NCI-H2029 (cell line): ENCODE measurements around the gene RPL13A.
A peak's percentile ranks its signal among the peaks of the same experiment; 100 is the strongest.
"Not testable (repeated sequence)": the region's sequence is repeated elsewhere in the genome, so short reads cannot be mapped to it uniquely, and the experiment has no call there.

Source experiments
- DNase-seq: peaks from one replicate; lab custom pipeline; 2025; lab: John Stamatoyannopoulos, UW

The RPL13A gene

DNA sequence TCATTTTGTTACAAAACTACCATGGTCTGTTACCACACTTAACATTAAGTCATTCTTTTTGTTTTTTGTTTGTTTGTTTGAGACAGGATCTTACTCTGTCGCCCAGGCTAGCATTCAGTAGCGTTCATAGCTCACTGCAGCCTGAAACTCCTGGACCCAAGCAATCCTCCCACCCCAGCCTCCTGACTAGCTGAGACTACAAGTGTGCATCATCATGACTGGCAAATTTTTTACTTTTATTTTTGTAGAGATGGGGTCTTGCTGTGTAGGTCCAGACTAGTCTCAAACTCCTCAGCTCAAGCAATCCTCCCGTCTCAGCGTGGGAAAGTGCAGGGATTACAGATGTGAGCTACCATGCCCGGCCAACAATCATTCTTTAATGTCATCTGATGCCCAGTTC, 31.1 kb upstream of the RPL13A start:
- no peak for DNase-seq

DNA sequence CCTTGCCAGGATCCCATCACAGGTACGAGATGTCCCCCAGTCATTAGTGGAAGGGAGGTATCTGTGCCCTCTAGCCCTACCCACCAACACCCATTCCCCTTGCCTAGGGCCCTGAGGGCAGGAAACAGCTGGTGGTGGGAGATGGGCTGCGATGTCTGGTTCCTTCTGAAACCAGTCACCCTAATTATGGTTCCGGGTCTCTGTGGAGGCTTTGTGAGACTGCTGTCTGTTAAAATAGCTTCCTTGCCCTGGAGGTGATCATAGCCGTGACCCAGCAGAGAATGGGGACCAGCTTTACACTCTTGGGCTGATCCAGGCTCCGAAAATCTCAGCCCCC, 28.9 kb upstream of the RPL13A start:
- no peak for DNase-seq

DNA sequence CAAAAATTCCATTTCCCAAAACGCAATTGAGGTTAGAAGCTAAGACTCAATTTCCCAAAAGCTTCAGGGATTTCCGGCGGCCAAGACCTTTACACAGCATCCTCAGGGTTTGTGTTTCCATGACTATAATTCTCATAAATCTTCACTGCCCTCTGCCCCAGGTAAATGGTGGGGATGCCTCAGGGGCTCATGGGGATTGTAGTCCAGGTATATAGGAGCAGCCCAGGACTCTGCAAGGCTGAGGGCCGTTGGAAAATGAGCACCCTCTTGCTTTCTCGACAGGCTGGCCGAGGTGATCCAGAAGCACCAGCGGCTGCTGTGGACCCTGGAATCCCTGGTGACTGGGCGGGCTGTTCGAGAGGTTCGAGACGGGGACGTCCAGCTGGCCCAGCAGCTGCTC, 28.0 kb upstream of the RPL13A start:
- DNase-seq = no peak

DNA sequence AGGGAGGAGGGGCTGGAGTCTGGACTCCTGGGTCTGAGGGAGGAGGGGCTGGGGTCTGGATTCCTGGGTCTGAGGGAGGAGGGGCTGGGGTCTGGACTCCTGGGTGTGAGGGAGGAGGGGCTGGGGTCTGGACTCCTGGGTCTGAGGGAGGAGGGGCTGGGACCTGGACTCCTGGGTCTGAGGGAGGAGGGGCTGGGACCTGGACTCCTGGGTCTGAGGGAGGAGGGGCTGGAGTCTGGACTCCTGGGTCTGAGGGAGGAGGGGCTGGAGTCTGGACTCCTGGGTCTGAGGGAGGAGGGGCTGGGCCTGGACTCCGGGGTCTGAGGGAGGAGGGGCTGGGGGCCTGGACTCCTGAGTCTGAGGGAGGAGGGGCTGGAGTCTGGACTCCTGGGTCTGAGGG, 26.3 kb upstream of the RPL13A start:
- not testable (repeated sequence) for DNase-seq

- DNase-seq = no peak
Measured at GRCh38 chr19:49461656-49462055, 25.8 kb upstream of the RPL13A start.

GRCh38 chr19:49462492-49462891, 24.9 kb upstream of the RPL13A start:
- no peak for DNase-seq

GRCh38 chr19:49463960-49464740, 23.3 kb upstream of the RPL13A start:
- DNase-seq = no peak

DNA sequence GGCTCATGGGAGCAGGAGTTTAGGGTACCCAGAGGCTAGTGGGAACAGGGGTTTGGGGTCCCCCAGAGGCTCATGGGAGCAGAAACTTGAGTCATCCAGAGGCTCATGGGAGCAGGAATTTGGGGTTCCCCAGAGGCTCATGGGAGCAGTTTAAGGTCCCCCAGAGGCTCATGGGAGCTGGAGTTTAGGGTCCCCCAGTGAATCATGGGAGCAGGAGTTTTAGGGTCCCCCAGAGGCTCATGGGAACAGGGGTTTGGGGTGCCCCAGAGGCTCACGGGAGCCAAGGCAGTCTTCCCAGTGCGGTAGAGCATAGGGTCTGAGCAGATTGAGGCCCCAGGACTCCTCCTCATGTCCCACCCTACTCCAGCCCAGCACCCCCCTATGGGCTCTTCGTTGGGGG, 22.0 kb upstream of the RPL13A start:
- DNase-seq = no peak

DNA sequence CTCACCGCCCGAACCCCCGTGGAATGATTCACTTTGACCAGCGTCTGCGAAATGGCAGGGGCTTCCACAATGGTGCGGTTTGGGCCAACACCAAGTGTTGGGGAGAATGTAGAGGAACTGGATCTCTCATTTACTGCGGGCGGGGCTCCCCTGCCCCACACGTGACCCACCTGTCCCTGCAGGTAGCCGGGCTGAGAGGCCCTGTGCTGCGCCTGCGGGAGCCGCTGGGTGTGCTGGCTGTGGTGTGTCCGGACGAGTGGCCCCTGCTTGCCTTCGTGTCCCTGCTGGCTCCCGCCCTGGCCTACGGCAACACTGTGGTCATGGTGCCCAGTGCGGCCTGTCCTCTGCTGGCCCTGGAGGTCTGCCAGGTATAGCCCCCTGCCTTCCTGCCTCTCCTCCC, 19.2 kb upstream of the RPL13A start:
- no peak for DNase-seq

GRCh38 chr19:49468746-49469447, 18.5 kb upstream of the RPL13A start:
- DNase-seq = no peak

- no peak for DNase-seq
Measured at GRCh38 chr19:49469828-49470614, 17.4 kb upstream of the RPL13A start.

DNA sequence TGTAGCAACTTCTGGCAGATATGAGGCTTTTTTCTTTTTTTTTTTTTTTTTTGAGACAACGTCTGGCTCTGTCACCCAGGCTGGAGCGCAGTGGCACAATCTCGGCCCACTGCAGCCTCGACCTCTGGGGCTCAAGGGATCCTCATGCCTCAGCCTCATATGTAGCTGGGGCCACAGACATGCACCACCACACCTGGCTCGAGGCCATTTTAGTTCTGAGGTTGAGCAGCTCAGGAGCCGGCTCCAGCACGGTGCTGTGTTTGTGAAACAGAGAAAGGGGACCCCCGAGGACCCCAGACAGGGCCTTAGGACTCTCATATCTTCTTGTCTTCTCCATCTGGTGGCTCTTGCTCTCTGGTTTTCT, 16.8 kb upstream of the RPL13A start:
- DNase-seq = no peak

DNA sequence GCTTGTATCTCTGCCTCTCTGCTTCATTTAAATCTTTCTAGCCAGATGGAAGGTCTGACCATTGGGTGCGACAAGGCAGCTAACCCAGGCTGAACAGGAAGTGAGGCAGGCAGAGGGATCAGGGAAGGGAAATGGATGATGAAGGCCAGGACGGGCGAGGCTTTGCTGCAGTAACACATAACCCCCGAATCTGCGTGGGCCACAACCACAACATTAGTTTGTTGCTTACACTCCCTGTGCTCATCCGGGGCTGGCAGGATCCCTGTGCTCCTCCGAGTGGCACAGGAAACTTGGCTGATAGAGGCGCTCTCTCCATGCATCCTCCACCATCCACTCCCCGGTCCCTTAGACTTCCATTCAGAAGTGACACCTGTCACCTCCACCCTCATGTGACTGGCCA, 14.5 kb upstream of the RPL13A start:
- DNase-seq = no peak

GRCh38 chr19:49473501-49473867, 13.9 kb upstream of the RPL13A start:
- not testable (repeated sequence) for DNase-seq

DNA sequence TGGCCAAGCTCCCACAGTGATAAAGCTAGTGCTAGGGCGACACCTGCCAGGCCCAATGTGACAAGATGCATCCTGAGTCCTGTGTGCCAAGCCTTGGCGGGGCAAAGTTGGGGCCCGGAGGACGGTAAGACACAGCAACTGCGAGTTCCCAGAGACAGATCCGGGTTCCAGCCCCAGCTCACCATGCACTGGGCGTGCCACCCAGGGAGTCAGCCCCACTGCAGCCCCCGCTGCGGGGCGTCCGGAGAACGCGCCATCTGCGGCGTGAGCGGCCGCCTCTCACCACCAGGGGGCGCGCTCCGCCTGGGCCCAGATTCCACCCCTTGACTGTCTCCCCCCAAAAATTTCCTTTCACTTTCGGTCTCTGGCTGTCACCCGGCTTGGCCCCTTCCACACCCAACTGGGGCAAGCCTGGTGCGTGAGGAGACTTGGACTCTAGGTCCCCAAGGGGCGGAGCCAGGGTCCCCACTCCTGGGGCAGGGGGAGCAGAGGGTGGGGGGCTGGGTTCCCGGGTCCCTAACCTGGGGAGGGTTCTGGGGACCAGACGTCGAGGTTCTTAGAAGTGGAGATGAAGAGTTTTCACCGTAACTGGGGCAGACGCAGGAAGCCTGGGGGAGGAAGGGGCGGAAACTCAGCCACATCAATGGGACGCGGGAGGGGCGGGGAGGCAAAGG, 13.4 kb upstream of the RPL13A start, which contains the start of gene FLT3LG:
Gene FLT3LG, plus strand, starts transcription at position 348 of the 674 bp plus-strand sequence. CDS start 425 bp downstream, outside the sequence.
- DNase-seq = peak; percentile 62

GRCh38 chr19:49474542-49474924, 12.9 kb upstream of the RPL13A start:
- no peak for DNase-seq

DNA sequence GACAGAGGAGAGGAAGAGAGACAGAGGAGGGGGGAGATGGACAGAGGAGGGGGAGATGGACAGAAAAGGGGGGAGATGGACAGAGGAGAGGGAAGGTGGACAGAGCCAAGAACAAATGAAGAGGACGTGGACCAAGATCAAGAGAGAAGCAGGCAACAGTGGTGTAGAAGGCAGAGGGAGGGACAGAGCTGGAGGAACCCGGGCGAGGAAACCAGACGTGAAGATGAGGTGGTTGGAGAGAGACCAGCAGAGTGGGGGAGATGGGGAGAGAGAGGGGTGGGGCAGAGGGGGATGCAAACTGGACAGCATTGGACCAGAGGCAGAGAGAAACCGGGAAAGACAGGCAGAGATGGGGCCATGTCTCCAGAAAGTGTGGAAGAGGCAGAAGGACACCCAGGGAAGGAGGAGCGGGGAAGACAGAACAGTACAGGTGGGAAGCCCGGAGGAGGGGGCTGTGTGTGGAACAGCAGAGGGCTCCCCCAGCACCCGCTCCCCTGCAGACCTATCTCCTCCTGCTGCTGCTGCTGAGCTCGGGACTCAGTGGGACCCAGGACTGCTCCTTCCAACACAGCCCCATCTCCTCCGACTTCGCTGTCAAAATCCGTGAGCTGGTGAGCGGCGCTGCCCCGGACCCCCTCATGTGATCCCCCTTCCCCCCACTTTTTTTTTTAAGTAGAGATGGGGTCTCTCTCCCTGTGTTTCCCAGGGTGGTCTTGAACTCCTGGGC, 12.1 kb upstream of the RPL13A start:
- DNase-seq = no peak

GRCh38 chr19:49475995-49476880, 11.2 kb upstream of the RPL13A start:
- no peak for DNase-seq

- no peak for DNase-seq
Measured at GRCh38 chr19:49479975-49480628, 7.3 kb upstream of the RPL13A start.

GRCh38 chr19:49481020-49481683, 6.3 kb upstream of the RPL13A start:
- no peak for DNase-seq
